Stomach (tissue), 9 donors: ENCODE measurements around the gene PCDHGA6. TPM values are rescaled to one million over a fixed set of nuclear protein-coding genes. Genes with fewer than 3 reads are reported as not detected.
"Not testable (repeated sequence)": the region's sequence is repeated elsewhere in the genome, so short reads cannot be mapped to it uniquely, and the experiment has no call there.

Experiments
- DNase-seq, 2 donors: peaks; one replicate each; pipeline versions ENCODE4 v3.0.0 to v3.0.0-alpha.2; 2013 to 2019
- H3K27ac ChIP-seq, 5 donors: fragments of 200-600 bp in 4 of 5; sonication (generic) in 4 of 5; one replicate each; pipeline ENCODE4 v1.5.1; 2013 to 2019; ENCODE audit warnings: mild to moderate bottlenecking in 1 of 5, moderate library complexity in 1 of 5
- H3K27me3 ChIP-seq, 3 donors: fragments of 200-600 bp; sonication (generic); one replicate each; pipeline ENCODE4 v1.5.1; 2017 to 2019; ENCODE audit warnings: mixed run types in 1 of 3
- H3K36me3 ChIP-seq, 4 donors: fragments of 200-600 bp; sonication (generic); 1 replicate in 3 of 4; 2 replicates in 1 of 4; pipeline ENCODE4 v1.5.1; 2016 to 2019
- H3K4me1 ChIP-seq, 4 donors: fragments of 200-600 bp; sonication (generic); one replicate each; pipeline ENCODE4 v1.5.1; 2016 to 2019
- H3K4me3 ChIP-seq, 4 donors: fragments of 200-600 bp; sonication (generic) in 3 of 4; one replicate each; pipeline ENCODE4 v1.5.1; 2016 to 2019; ENCODE audit warnings: mild to moderate bottlenecking in 1 of 4
- H3K9me3 ChIP-seq, 4 donors: fragments of 200-600 bp; sonication (generic); one replicate each; pipeline ENCODE4 v1.5.1; 2016 to 2019
- CTCF ChIP-seq, 7 experiments: fragments of 450-650 bp in 4 of 7; fragments of 200-600 bp in 3 of 7; sonication (generic) in 3 of 7; IDR thresholded peaks; one replicate each; pipeline ENCODE4 v1.5.1; 2016 to 2019; ENCODE audit warnings: antibody characterized with exemption in 7 of 7, control low read depth in 2 of 7, mild to moderate bottlenecking in 1 of 7
- EP300 ChIP-seq: sonication (generic); formaldehyde crosslinking; IDR thresholded peaks from one replicate; pipeline ENCODE4 v1.6.1; 2017; ENCODE audit warnings: antibody characterized with exemption
- POLR2A ChIP-seq, 4 donors: fragments of 450-650 bp; IDR thresholded peaks; one replicate each; pipeline ENCODE4 v1.6.1; 2016; ENCODE audit warnings: antibody characterized with exemption in 4 of 4, control low read depth in 2 of 4, mild to moderate bottlenecking in 1 of 4, moderate library complexity in 1 of 4
- POLR2AphosphoS5 ChIP-seq, 3 donors: sonication (generic); formaldehyde crosslinking; IDR thresholded peaks; one replicate each; pipeline ENCODE4 v1.6.1; 2016; ENCODE audit warnings: antibody characterized with exemption in 3 of 3
- WGBS, 5 donors: extraction: QIAGEN DNeasy Blood & Tissue Kit in 3 of 5; methylation state at CpG; one replicate each; pipeline versions ENCODE4 v1.1.5 to v1.1.7; 2013 to 2018; 5-methylcytosine and 5-hydroxymethylcytosine counted together
- intact Hi-C: fragments of 100-400 bp; cut with DNase I; formaldehyde crosslinking; loops from one replicate; pipeline ENCODE4 v1.15.1; 2023; ENCODE audit warnings: low total_unique reads
- polyA plus RNA-seq, 3 donors: library from polyadenylated mRNA; stranded (reverse); fragments of 200-250 nt; gene quantifications; one replicate each; pipeline ENCODE4 v1.2.3, GENCODE V29; 2013
- total RNA-seq, 5 donors: library from RNA; depleted of rRNA; stranded (reverse); fragments of >200 nt; gene quantifications; one replicate each; pipeline versions ENCODE4 v1.1.0 to v1.2.3, GENCODE V29; 2014 to 2016
- donor health status: healthy with polysubstance abuse.
- donor health status: Bipolar disorder and iron deficiency.
- donor health status: healthy.

The PCDHGA6 gene
- total and polyA plus RNA-seq, 8 donors, result 0.06 to 4.4 (median 0.58) TPM; not detected in 1

GRCh38 chr5:141343242-141343952, 30.3 kb upstream of the PCDHGA6 start, which contains the start of gene PCDHGA3:
TSS of gene PCDHGA3 (plus strand) at chr5:141343829. CDS start at chr5:141344034, 205 bp downstream.
- Histone ChIP-seq H3K36me3 (peaks cover 0 to 8% (median 0%) of the 10 kb centered on the region in 4 donors), H3K27ac (no peak within 1 kb of the TSS), H3K4me3 (peak within 1 kb of the TSS in 2 of 4 donors; percentile 4 to 17), H3K27me3 (peaks cover 0 to 66% (median 18%) of the 10 kb centered on the region in 3 donors), H3K9me3 (peaks cover 42 to 99% (median 96%) of the 10 kb centered on the region in 4 donors), H3K4me1 (no peaks in the 10 kb centered on the region)
- 17 to 25% (median 24%) methylated on average over 9 of the region's 9 CpGs for WGBS, 5 donors
- no peak for TF ChIP-seq CTCF (IDR thresholded peaks at IDR 0.05)
- intact Hi-C loops, result no loop called here
- DNase-seq, result peak in 1 of 2 donors; percentile 42

- Histone ChIP-seq H3K36me3 (peaks cover 0 to 8% (median 0%) of the 10 kb centered on the region in 4 donors), H3K4me1 (no peaks in the 10 kb centered on the region), H3K9me3 (peaks cover 36 to 99% (median 96%) of the 10 kb centered on the region in 4 donors), H3K27me3 (peaks cover 0 to 66% (median 15%) of the 10 kb centered on the region in 3 donors), H3K4me3 (peak overlapping the region in 2 of 4 donors; percentile 4 to 17), H3K27ac (no peak overlapping the region)
- WGBS, 5 donors, result 24 to 32% (median 27%) methylated on average over 31 of the region's 31 CpGs
- TF ChIP-seq CTCF (IDR thresholded peaks at IDR 0.05) (no peak), POLR2A (IDR thresholded peaks at IDR 0.05) (no peak), POLR2AphosphoS5 (IDR thresholded peaks at IDR 0.05) (no peak), EP300 (no peak)
- DNase-seq, result no peak
- intact Hi-C loops, result no loop called here
These were observed 29.7 kb upstream of the PCDHGA6 start for GRCh38 chr5:141343953-141344463.

- intact Hi-C loops, result no loop called here
- 37 to 62% (median 39%) methylated on average over 11 to 20 of the region's 20 CpGs for whole genome bisulfite sequencing, 5 donors
- Histone ChIP-seq H3K4me3 (no peak overlapping the region), H3K27me3 (peaks cover 0 to 63% (median 12%) of the 10 kb centered on the region in 3 donors), H3K9me3 (peaks cover 29 to 98% (median 94%) of the 10 kb centered on the region in 4 donors), H3K27ac (no peak overlapping the region), H3K36me3 (peaks cover 0 to 8% (median 0%) of the 10 kb centered on the region in 4 donors), H3K4me1 (no peaks in the 10 kb centered on the region)
- DNase-seq, result no peak
- no peak for TF ChIP-seq EP300
- no peak for TF ChIP-seq POLR2A (IDR thresholded peaks at IDR 0.05)
- no peak for TF ChIP-seq CTCF (IDR thresholded peaks at IDR 0.05)
- no peak for TF ChIP-seq POLR2AphosphoS5 (IDR thresholded peaks at IDR 0.05)
These were observed 28.4 kb upstream of the PCDHGA6 start for GRCh38 chr5:141345327-141345726.

- H3K36me3 ChIP-seq, DNase-seq, H3K4me3 ChIP-seq, H3K27ac ChIP-seq, intact Hi-C loops, H3K4me1 ChIP-seq: not testable (repeated sequence)
- 42 to 48% (median 46%) methylated on average over 13 to 25 of the region's 35 CpGs for WGBS, 5 donors
- peaks cover 0 to 63% (median 12%) of the 10 kb centered on the region in 3 donors for H3K27me3 ChIP-seq
- H3K9me3 ChIP-seq, result peaks cover 28 to 98% (median 94%) of the 10 kb centered on the region in 4 donors
These were observed 27.7 kb upstream of the PCDHGA6 start for GRCh38 chr5:141346017-141346416.
